Metanephros (tissue), 1 donor: ENCODE measurements around the gene ARHGAP20. TPM values are rescaled to one million over a fixed set of nuclear protein-coding genes. Genes with fewer than 3 reads are reported as not detected.

Source experiments
- total RNA-seq: library from RNA; depleted of rRNA; stranded (reverse); fragments of >200 nt; gene quantifications from one replicate; pipeline ENCODE4 v1.2.3, GENCODE V29; 2014

ARHGAP20 gene, protein sequence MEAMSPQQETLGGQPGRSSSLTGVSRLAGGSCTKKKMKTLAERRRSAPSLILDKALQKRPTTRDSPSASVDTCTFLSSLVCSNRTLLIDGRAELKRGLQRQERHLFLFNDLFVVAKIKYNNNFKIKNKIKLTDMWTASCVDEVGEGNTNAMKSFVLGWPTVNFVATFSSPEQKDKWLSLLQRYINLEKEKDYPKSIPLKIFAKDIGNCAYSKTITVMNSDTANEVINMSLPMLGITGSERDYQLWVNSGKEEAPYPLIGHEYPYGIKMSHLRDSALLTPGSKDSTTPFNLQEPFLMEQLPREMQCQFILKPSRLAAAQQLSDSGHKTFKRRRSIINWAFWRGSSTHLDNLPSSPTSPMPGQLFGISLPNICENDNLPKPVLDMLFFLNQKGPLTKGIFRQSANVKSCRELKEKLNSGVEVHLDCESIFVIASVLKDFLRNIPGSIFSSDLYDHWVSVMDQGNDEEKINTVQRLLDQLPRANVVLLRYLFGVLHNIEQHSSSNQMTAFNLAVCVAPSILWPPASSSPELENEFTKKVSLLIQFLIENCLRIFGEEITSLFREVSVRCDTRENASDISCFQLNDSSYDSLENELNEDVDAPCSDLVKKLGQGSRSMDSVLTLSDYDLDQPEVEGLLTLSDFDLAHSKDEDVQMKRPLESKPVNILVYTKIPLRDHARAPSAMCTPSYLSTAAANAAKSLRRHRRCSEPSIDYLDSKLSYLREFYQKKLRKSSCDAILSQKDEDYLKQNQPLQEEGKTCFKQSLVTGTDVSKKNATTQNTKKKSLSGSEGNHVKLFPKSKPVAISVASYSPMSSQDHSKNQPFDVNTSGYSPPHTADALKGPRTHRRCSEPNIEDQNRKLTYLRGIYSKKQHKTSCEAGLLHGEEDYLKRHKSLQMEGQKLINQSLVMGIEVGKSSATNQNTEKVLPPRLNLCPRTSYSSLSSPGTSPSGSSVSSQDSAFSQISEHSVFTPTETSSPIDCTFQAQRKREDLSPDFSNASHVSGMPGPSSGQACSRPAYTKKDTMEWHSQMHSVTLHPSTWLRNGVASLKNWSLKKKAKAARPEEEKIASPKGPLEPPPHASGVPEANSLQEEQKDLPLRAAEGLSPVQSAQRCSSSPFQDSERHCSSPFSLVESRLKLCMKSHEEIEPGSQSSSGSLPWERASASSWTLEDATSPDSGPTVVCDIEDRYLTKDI
- total RNA-seq, result 4.0 TPM

GRCh38 chr11:110711776-110712658 lies at the start of gene ARHGAP20:
Gene ARHGAP20 (minus strand): TSS chr11:110712437. CDS start chr11:110712231, 206 bp downstream.

